Trophoblast cell (in vitro differentiated cells and primary cell): ENCODE measurements around the gene B3GALT5.

Experiments
- DNase-seq, 2 donors: peaks; one replicate each; pipeline ENCODE4 v3.0.0-alpha.2; 2016
- H2AFZ ChIP-seq: 2 replicates; pipeline ENCODE4 v1.6.1; 2013; ENCODE audit warnings: low read length, moderate library complexity, mild to moderate bottlenecking; ENCODE audit not compliant: insufficient read depth, poor library complexity
- H2AK5ac ChIP-seq: 2 replicates; pipeline ENCODE4 v1.6.1; 2013; ENCODE audit warnings: mild to moderate bottlenecking, low read length
- H2BK120ac ChIP-seq: 2 replicates; pipeline ENCODE4 v1.6.1; 2013; ENCODE audit warnings: low read length, mild to moderate bottlenecking, moderate library complexity; ENCODE audit not compliant: insufficient read depth, poor library complexity
- H2BK12ac ChIP-seq: 2 replicates; pipeline ENCODE4 v1.6.1; 2013; ENCODE audit warnings: mild to moderate bottlenecking, low read length, moderate library complexity
- H2BK5ac ChIP-seq: 2 replicates; pipeline ENCODE4 v1.6.1; 2013; ENCODE audit warnings: low read length, low read depth, moderate library complexity, mild to moderate bottlenecking; ENCODE audit not compliant: poor library complexity
- H3K14ac ChIP-seq: 2 replicates; pipeline ENCODE4 v1.6.1; 2013; ENCODE audit warnings: mild to moderate bottlenecking, low read length
- H3K18ac ChIP-seq: 2 replicates; pipeline ENCODE4 v1.6.1; 2013; ENCODE audit warnings: mild to moderate bottlenecking, low read length
- H3K23ac ChIP-seq: 2 replicates; pipeline ENCODE4 v1.6.1; 2013; ENCODE audit warnings: low read length
- H3K27ac ChIP-seq: 2 replicates; pipeline ENCODE4 v1.5.1; 2013; ENCODE audit warnings: low read depth, mild to moderate bottlenecking, inconsistent platforms, low read length, moderate library complexity
- H3K27me3 ChIP-seq: 2 replicates; pipeline ENCODE4 v1.6.1; 2013; ENCODE audit warnings: inconsistent platforms, mild to moderate bottlenecking, low read length, moderate library complexity; ENCODE audit not compliant: insufficient read depth
- H3K36me3 ChIP-seq, 2 experiments: 1 replicate in 1 of 2; 2 replicates in 1 of 2; pipeline ENCODE4 v1.6.1; 2013; ENCODE audit warnings: low read length in 2 of 2, mild to moderate bottlenecking in 2 of 2, moderate library complexity in 1 of 2; ENCODE audit not compliant: insufficient read depth in 2 of 2, control insufficient read depth in 1 of 2
- H3K4ac ChIP-seq: 2 replicates; pipeline ENCODE4 v1.6.1; 2013; ENCODE audit warnings: low read depth, mild to moderate bottlenecking, low read length, moderate library complexity
- H3K4me1 ChIP-seq, 2 experiments: 1 replicate in 1 of 2; 2 replicates in 1 of 2; pipeline ENCODE4 v1.6.1; 2013; ENCODE audit warnings: low read length in 2 of 2, mild to moderate bottlenecking in 2 of 2, moderate library complexity in 1 of 2; ENCODE audit not compliant: insufficient read depth in 2 of 2, control insufficient read depth in 1 of 2
- H3K4me2 ChIP-seq: 2 replicates; pipeline ENCODE4 v1.6.1; 2013; ENCODE audit warnings: inconsistent platforms, mild to moderate bottlenecking, low read length, moderate library complexity
- H3K4me3 ChIP-seq: 2 replicates; pipeline ENCODE4 v1.5.1; 2013; ENCODE audit warnings: mild to moderate bottlenecking, low read depth, low read length, inconsistent platforms
- H3K79me1 ChIP-seq: one replicate; pipeline ENCODE4 v1.6.1; 2013; ENCODE audit warnings: low read length
- H3K79me2 ChIP-seq: 2 replicates; pipeline ENCODE4 v1.6.1; 2013; ENCODE audit warnings: low read length, mild to moderate bottlenecking; ENCODE audit not compliant: control insufficient read depth, insufficient read depth, poor library complexity
- H3K9ac ChIP-seq: 2 replicates; pipeline ENCODE4 v1.6.1; 2013; ENCODE audit warnings: mild to moderate bottlenecking, low read length
- H3K9me3 ChIP-seq: 2 replicates; pipeline ENCODE4 v1.6.1; 2013; ENCODE audit warnings: low read depth, mild to moderate bottlenecking, control low read depth, inconsistent platforms, low read length; ENCODE audit not compliant: insufficient read depth
- H4K12ac ChIP-seq: 2 replicates; pipeline ENCODE4 v1.6.1; 2013; ENCODE audit warnings: low read depth, mild to moderate bottlenecking, low read length, moderate library complexity
- H4K8ac ChIP-seq: 2 replicates; pipeline ENCODE4 v1.6.1; 2013; ENCODE audit warnings: low read depth, mild to moderate bottlenecking, low read length, moderate library complexity
- H4K91ac ChIP-seq: one replicate; pipeline ENCODE4 v1.6.1; 2013; ENCODE audit warnings: low read depth, mild to moderate bottlenecking, low read length, moderate library complexity
- WGBS: extraction: QIAGEN DNeasy Blood & Tissue Kit; methylation state at CpG from one replicate; pipeline ENCODE4 v1.1.7; 2013; ENCODE audit warnings: missing lambda C conversion rate; ENCODE audit not compliant: insufficient read length, insufficient coverage; ENCODE audit errors: extremely low coverage; 5-methylcytosine and 5-hydroxymethylcytosine counted together

B3GALT5 gene

GRCh38 chr21:39645331-39645730, 32.6 kb downstream of the B3GALT5 start:
- H2BK120ac ChIP-seq = no peak overlapping the region
- no peak overlapping the region for H3K9ac ChIP-seq
- H3K79me2 ChIP-seq = no peaks in the 10 kb centered on the region
- no peak overlapping the region for H2BK5ac ChIP-seq
- H3K36me3 ChIP-seq = no peaks in the 10 kb centered on the region
- peaks cover 1% of the 10 kb centered on the region for H3K9me3 ChIP-seq
- no CpG with 5 or more reads among the region's 3 CpGs for WGBS
- no peak overlapping the region for H4K8ac ChIP-seq
- H4K12ac ChIP-seq = no peak overlapping the region
- H3K18ac ChIP-seq = no peak overlapping the region
- H3K4me3 ChIP-seq = no peak overlapping the region
- no peak for DNase-seq
- no peak overlapping the region for H3K23ac ChIP-seq
- H3K4me1 ChIP-seq = peaks cover 6 to 12% of the 10 kb centered on the region in 2 experiments
- H3K27me3 ChIP-seq = no peaks in the 10 kb centered on the region
- H3K4ac ChIP-seq = no peak overlapping the region
- H2AK5ac ChIP-seq = no peak overlapping the region
- no peak overlapping the region for H4K91ac ChIP-seq
- no peak overlapping the region for H2AFZ ChIP-seq
- no peak overlapping the region for H3K14ac ChIP-seq
- H2BK12ac ChIP-seq = no peak overlapping the region
- no peak overlapping the region for H3K4me2 ChIP-seq
- no peak overlapping the region for H3K27ac ChIP-seq
- H3K79me1 ChIP-seq = peaks cover 6% of the 10 kb centered on the region

- no peak overlapping the region for H2AK5ac ChIP-seq
- H3K36me3 ChIP-seq = no peaks in the 10 kb centered on the region
- H3K27me3 ChIP-seq = no peaks in the 10 kb centered on the region
- no peak overlapping the region for H3K23ac ChIP-seq
- H3K4me1 ChIP-seq = peaks cover 13 to 28% of the 10 kb centered on the region in 2 experiments
- H2BK120ac ChIP-seq = no peak overlapping the region
- no peak overlapping the region for H2BK5ac ChIP-seq
- H4K8ac ChIP-seq = no peak overlapping the region
- H3K79me1 ChIP-seq = peaks cover 10% of the 10 kb centered on the region
- no peak overlapping the region for H2BK12ac ChIP-seq
- H3K18ac ChIP-seq = no peak overlapping the region
- H3K4me3 ChIP-seq = no peak overlapping the region
- peaks cover 1% of the 10 kb centered on the region for H3K9me3 ChIP-seq
- no peak overlapping the region for H3K4me2 ChIP-seq
- H4K12ac ChIP-seq = no peak overlapping the region
- no peak overlapping the region for H2AFZ ChIP-seq
- no CpG with 5 or more reads among the region's 6 CpGs for WGBS
- no peak overlapping the region for H3K27ac ChIP-seq
- H3K79me2 ChIP-seq = no peaks in the 10 kb centered on the region
- DNase-seq = no peak
- no peak overlapping the region for H3K9ac ChIP-seq
- H4K91ac ChIP-seq = no peak overlapping the region
- H3K14ac ChIP-seq = no peak overlapping the region
- H3K4ac ChIP-seq = no peak overlapping the region
Measured at GRCh38 chr21:39647476-39647875, 34.7 kb downstream of the B3GALT5 start.

GRCh38 chr21:39648879-39649278, 36.1 kb downstream of the B3GALT5 start:
- no peak overlapping the region for H3K23ac ChIP-seq
- H3K27ac ChIP-seq = no peak overlapping the region
- peaks cover 10% of the 10 kb centered on the region for H3K79me1 ChIP-seq
- H3K36me3 ChIP-seq = no peaks in the 10 kb centered on the region
- H3K79me2 ChIP-seq = no peaks in the 10 kb centered on the region
- no peak overlapping the region for H4K8ac ChIP-seq
- DNase-seq = no peak
- no peak overlapping the region for H3K9ac ChIP-seq
- no peaks in the 10 kb centered on the region for H3K27me3 ChIP-seq
- peaks cover 13 to 28% of the 10 kb centered on the region in 2 experiments for H3K4me1 ChIP-seq
- peak overlapping the region; percentile 15 for H3K14ac ChIP-seq
- H2BK120ac ChIP-seq = peak overlapping the region; percentile 6
- H2BK12ac ChIP-seq = peak overlapping the region; percentile 70
- H2AFZ ChIP-seq = no peak overlapping the region
- H3K4me3 ChIP-seq = no peak overlapping the region
- H2BK5ac ChIP-seq = no peak overlapping the region
- H4K12ac ChIP-seq = no peak overlapping the region
- H3K4me2 ChIP-seq = no peak overlapping the region
- no peak overlapping the region for H3K4ac ChIP-seq
- peak overlapping the region; percentile 42 for H2AK5ac ChIP-seq
- H3K9me3 ChIP-seq = peaks cover 1% of the 10 kb centered on the region
- peak overlapping the region; percentile 44 for H3K18ac ChIP-seq
- no CpG with 5 or more reads among the region's 6 CpGs for WGBS
- H4K91ac ChIP-seq = peak overlapping the region; percentile 58

GRCh38 chr21:39649526-39649925, 36.8 kb downstream of the B3GALT5 start:
- H2BK5ac ChIP-seq = no peak overlapping the region
- no peak for DNase-seq
- H3K4me1 ChIP-seq = peaks cover 13 to 25% of the 10 kb centered on the region in 2 experiments
- H3K79me2 ChIP-seq = no peaks in the 10 kb centered on the region
- no peak overlapping the region for H3K4ac ChIP-seq
- H3K18ac ChIP-seq = no peak overlapping the region
- no CpG with 5 or more reads among the region's 5 CpGs for WGBS
- no peak overlapping the region for H3K4me2 ChIP-seq
- H3K4me3 ChIP-seq = no peak overlapping the region
- peaks cover 10% of the 10 kb centered on the region for H3K79me1 ChIP-seq
- no peak overlapping the region for H2BK12ac ChIP-seq
- H2BK120ac ChIP-seq = no peak overlapping the region
- no peak overlapping the region for H3K14ac ChIP-seq
- no peak overlapping the region for H3K23ac ChIP-seq
- H4K12ac ChIP-seq = no peak overlapping the region
- no peaks in the 10 kb centered on the region for H3K27me3 ChIP-seq
- no peak overlapping the region for H3K27ac ChIP-seq
- H3K9ac ChIP-seq = no peak overlapping the region
- H2AK5ac ChIP-seq = no peak overlapping the region
- H4K8ac ChIP-seq = no peak overlapping the region
- H2AFZ ChIP-seq = no peak overlapping the region
- H3K36me3 ChIP-seq = no peaks in the 10 kb centered on the region
- peak overlapping the region; percentile 21 for H4K91ac ChIP-seq
- H3K9me3 ChIP-seq = peaks cover 1% of the 10 kb centered on the region
